ENCODE data around the gene SYCP3. TPM values are rescaled to one million over a fixed set of nuclear protein-coding genes. Genes with fewer than 3 reads are reported as not detected.

The SYCP3 gene
- total and polyA plus RNA-seq, 2 experiments from 2014 or later, result 0.07 to 1.2 TPM

DNA sequence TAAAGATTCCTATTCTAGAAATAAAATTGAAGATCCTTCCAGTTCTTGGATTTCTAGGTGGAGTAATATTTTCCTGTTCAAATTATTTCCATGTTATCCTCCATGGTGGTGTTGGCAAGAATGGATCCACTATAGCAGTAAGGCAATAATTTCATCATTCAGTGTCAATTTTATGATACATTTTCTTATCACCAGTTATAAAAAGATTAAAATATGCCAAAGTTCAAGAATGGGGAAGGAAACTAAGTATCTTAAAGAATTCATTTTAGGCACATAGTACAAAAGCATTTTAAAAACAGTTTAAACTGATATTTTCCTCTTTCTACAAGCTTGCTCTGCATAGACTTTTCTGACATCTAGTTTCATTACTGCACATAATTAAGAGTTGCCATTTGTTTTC is 19.1 kb downstream of the SYCP3 start:
- Histone ChIP-seq H3K36me3 (replicated peaks; ENCODE audit: insufficient read depth, low read depth) (no peaks in the 10 kb centered on the region), H2AFZ (no peak overlapping the region), H3K9me3 (ENCODE audit: low read depth) (no peaks in the 10 kb centered on the region), H3K4me1 (ENCODE audit: insufficient read depth) (no peaks in the 10 kb centered on the region), H3K27ac (no peak overlapping the region), H3K4me3 (no peak overlapping the region), H3K4me2 (no peak overlapping the region), H3K9me2 (replicated peaks; ENCODE audit: insufficient read depth) (no peaks in the 10 kb centered on the region), H3K79me2 (peaks cover 38% of the 10 kb centered on the region), H4K20me1 (ENCODE audit: insufficient read depth, poor library complexity, severe bottlenecking) (no peaks in the 10 kb centered on the region), H3K27me3 (no peaks in the 10 kb centered on the region)
- no peak for DNase-seq (ENCODE audit: low spot score)
- TF ChIP-seq, protein P1, sequence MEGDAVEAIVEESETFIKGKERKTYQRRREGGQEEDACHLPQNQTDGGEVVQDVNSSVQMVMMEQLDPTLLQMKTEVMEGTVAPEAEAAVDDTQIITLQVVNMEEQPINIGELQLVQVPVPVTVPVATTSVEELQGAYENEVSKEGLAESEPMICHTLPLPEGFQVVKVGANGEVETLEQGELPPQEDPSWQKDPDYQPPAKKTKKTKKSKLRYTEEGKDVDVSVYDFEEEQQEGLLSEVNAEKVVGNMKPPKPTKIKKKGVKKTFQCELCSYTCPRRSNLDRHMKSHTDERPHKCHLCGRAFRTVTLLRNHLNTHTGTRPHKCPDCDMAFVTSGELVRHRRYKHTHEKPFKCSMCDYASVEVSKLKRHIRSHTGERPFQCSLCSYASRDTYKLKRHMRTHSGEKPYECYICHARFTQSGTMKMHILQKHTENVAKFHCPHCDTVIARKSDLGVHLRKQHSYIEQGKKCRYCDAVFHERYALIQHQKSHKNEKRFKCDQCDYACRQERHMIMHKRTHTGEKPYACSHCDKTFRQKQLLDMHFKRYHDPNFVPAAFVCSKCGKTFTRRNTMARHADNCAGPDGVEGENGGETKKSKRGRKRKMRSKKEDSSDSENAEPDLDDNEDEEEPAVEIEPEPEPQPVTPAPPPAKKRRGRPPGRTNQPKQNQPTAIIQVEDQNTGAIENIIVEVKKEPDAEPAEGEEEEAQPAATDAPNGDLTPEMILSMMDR (IDR thresholded peaks at IDR 0.05; ENCODE audit: poor library complexity), result no peak
- TF ChIP-seq EZH2 (IDR thresholded peaks at IDR 0.05; ENCODE audit: borderline replicate concordance) (no peak), EZH2phosphoT487 (IDR thresholded peaks at IDR 0.05; ENCODE audit: low read depth, severe bottlenecking, unreplicated experiment) (no peak)

DNA sequence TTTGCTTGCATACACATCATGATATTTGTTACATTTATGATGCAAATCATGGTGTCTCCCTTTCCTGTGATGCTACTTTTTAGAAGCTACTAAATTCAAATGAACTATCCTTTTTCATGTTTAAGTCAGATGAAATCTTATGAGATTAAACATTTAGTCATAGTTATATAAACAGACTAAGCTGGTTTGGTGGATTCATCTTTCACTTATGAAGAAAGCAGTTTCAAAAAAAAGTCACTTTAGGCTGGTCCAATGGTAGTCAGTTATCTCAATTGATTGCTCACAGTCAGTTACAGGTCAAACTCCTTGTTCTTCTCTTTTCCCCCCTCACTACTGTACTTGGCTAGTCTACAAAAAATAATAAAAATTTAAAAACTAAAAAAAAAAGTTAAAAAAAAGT is 19.7 kb downstream of the SYCP3 start:
- H3K9me2 ChIP-seq (replicated peaks; ENCODE audit: insufficient read depth), result no peaks in the 10 kb centered on the region
- H4K20me1 ChIP-seq (ENCODE audit: insufficient read depth, poor library complexity, severe bottlenecking), result no peaks in the 10 kb centered on the region
- H2AFZ ChIP-seq, result no peak overlapping the region
- no peak for DNase-seq (ENCODE audit: low spot score)
- TF ChIP-seq EZH2phosphoT487 (IDR thresholded peaks at IDR 0.05; ENCODE audit: low read depth, severe bottlenecking, unreplicated experiment) (no peak), EZH2 (IDR thresholded peaks at IDR 0.05; ENCODE audit: borderline replicate concordance) (no peak)
- TF ChIP-seq, protein P1 (IDR thresholded peaks at IDR 0.05; ENCODE audit: poor library complexity), result no peak
- no peaks in the 10 kb centered on the region for H3K4me1 ChIP-seq (ENCODE audit: insufficient read depth)
- no peaks in the 10 kb centered on the region for H3K36me3 ChIP-seq (replicated peaks; ENCODE audit: insufficient read depth, low read depth)
- H3K27me3 ChIP-seq, result no peaks in the 10 kb centered on the region
- H3K79me2 ChIP-seq, result peaks cover 44% of the 10 kb centered on the region
- H3K27ac ChIP-seq, result no peak overlapping the region
- no peak overlapping the region for H3K4me3 ChIP-seq
- H3K9me3 ChIP-seq (ENCODE audit: low read depth), result no peaks in the 10 kb centered on the region
- no peak overlapping the region for H3K4me2 ChIP-seq

DNA sequence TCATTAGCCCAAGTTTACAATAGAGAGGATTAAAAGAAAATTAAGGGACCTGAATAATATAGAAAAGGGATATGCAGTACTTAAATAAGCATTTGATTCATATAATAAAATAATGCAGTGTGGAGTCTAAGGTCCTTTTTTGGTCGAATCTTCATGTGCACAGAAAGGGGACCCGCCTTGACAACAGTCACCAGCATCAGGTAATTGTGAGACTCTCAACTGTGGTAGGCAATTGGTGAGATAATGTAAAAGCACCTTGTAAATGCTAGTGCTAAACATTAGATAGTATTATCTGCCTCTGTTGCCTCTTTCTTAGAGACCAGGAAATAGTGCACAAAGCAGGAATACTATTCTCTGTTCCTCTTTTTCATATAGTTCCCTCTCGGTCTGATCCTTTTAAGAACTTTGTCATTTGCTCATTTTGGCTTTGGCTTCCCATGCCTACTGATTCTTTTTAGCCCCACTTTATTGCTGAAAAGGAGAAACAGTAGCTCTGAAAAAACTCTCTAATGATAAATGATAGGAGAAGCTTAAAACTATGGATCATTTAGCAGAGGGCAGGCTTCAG is 24.3 kb downstream of the SYCP3 start:
- 82% methylated on average over 3 of the region's 3 CpGs for WGBS (ENCODE audit: low lambda C conversion rate, missing lambda C conversion rate)
- H3K27ac ChIP-seq, result peak overlapping the region; percentile 9
- no peak overlapping the region for H2AFZ ChIP-seq
- no peaks in the 10 kb centered on the region for H3K27me3 ChIP-seq
- H4K20me1 ChIP-seq (ENCODE audit: insufficient read depth, poor library complexity, severe bottlenecking), result peaks cover 5% of the 10 kb centered on the region
- H3K4me3 ChIP-seq, result no peak overlapping the region
- H3K79me2 ChIP-seq, result peaks cover 75% of the 10 kb centered on the region
- no peaks in the 10 kb centered on the region for H3K36me3 ChIP-seq (replicated peaks; ENCODE audit: insufficient read depth, low read depth)
- peak overlapping the region; percentile 55 for H3K4me2 ChIP-seq
- no peaks in the 10 kb centered on the region for H3K9me2 ChIP-seq (replicated peaks; ENCODE audit: insufficient read depth)
- H3K4me1 ChIP-seq (ENCODE audit: insufficient read depth), result peaks cover 17% of the 10 kb centered on the region
- no peak for DNase-seq (ENCODE audit: low spot score)
- TF ChIP-seq EZH2phosphoT487 (IDR thresholded peaks at IDR 0.05; ENCODE audit: low read depth, severe bottlenecking, unreplicated experiment), result no peak
- TF ChIP-seq EZH2 (IDR thresholded peaks at IDR 0.05; ENCODE audit: borderline replicate concordance), result no peak
- TF ChIP-seq, protein P1 (IDR thresholded peaks at IDR 0.05; ENCODE audit: poor library complexity), result no peak
- no peaks in the 10 kb centered on the region for H3K9me3 ChIP-seq (ENCODE audit: low read depth)

DNA sequence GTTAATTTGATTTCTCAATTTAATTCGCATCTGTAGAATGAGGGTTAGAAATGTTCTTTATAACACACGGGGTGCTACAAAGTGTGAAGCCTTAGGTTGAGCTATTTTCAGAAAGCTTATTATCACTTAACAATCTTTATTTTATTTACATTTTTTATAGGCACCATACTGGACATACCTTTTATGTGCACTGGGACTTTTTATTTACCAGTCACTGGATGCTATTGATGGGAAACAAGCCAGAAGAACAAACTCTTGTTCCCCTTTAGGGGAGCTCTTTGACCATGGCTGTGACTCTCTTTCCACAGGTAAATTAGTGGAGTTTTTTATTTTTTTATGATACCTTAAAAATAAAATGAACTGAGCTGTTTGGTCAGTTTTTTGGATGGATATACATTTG is 25.3 kb downstream of the SYCP3 start:
- Histone ChIP-seq H3K4me2 (peak overlapping the region; percentile 55), H3K27ac (peak overlapping the region; percentile 63), H4K20me1 (ENCODE audit: insufficient read depth, poor library complexity, severe bottlenecking) (peaks cover 5% of the 10 kb centered on the region), H3K9me3 (ENCODE audit: low read depth) (no peaks in the 10 kb centered on the region), H3K27me3 (no peaks in the 10 kb centered on the region), H3K79me2 (peaks cover 86% of the 10 kb centered on the region), H3K4me3 (no peak overlapping the region), H3K4me1 (ENCODE audit: insufficient read depth) (peaks cover 17% of the 10 kb centered on the region), H3K9me2 (replicated peaks; ENCODE audit: insufficient read depth) (no peaks in the 10 kb centered on the region), H2AFZ (no peak overlapping the region), H3K36me3 (replicated peaks; ENCODE audit: insufficient read depth, low read depth) (no peaks in the 10 kb centered on the region)
- DNase-seq (ENCODE audit: low spot score), result no peak
- TF ChIP-seq, protein P1 (IDR thresholded peaks at IDR 0.05; ENCODE audit: poor library complexity), result no peak
- TF ChIP-seq EZH2phosphoT487 (IDR thresholded peaks at IDR 0.05; ENCODE audit: low read depth, severe bottlenecking, unreplicated experiment), result no peak
- no peak for TF ChIP-seq EZH2 (IDR thresholded peaks at IDR 0.05; ENCODE audit: borderline replicate concordance)
- WGBS (ENCODE audit: low lambda C conversion rate, missing lambda C conversion rate), result 74% methylated on average over 2 of the region's 2 CpGs

Measured in hepatocyte (in vitro differentiated cells).